ENCODE measurements around the gene HAAO.

GRCh38 chr2:42770288-42771131, 21.9 kb downstream of the HAAO start:
- TF ChIP-seq CTCF (IDR thresholded peaks at IDR 0.05) (peak in 2 of 6 experiments; percentile 5 to 11), POLR2A (IDR thresholded peaks at IDR 0.05) (no peak)
